ENCODE results near the gene RBM20.
"Not testable (repeated sequence)": the region's sequence is repeated elsewhere in the genome, so short reads cannot be mapped to it uniquely, and the experiment has no call there.

The RBM20 gene

GRCh38 chr10:110625951-110626855, 17.9 kb upstream of the RBM20 start:
- DNase-seq = no peak

GRCh38 chr10:110628161-110628560, 16.0 kb upstream of the RBM20 start:
- DNase-seq = no peak

GRCh38 chr10:110629680-110630191, 14.4 kb upstream of the RBM20 start:
- DNase-seq = no peak

- no peak for DNase-seq
Observed at GRCh38 chr10:110631934-110632333, 12.2 kb upstream of the RBM20 start.

DNA sequence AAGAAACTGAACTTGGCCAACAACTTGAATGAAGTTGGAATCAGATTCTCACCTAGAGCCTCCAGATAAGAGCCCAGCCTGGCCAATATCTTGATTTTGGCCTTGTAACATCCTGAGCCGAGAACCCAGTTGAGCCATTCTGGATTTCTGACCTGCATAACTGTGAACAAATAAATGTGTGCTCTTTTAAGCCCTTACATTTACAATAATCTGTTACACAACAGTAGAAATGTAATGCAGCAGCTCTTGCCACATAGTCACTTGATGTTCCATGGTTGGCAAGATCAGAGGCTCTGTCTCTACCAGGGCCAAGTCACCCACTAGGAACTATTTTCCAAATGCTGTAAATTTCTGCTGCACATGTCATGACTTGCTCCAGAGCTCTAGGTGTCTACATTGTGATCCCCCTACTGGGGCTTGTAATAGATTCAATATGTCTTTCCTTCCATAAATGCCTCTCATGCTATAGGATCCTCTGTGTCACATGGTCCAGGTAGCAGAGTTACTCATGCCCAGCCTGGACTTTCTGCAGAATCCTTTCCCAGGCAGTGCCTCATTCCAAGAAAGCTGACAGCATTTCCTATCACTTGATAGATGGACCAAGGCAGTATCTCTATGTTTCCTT, 11.4 kb upstream of the RBM20 start:
- no peak for DNase-seq

- DNase-seq = no peak
Observed at GRCh38 chr10:110634527-110635209, 9.5 kb upstream of the RBM20 start.

- DNase-seq = no peak
Observed at GRCh38 chr10:110636572-110636931, 7.6 kb upstream of the RBM20 start.

GRCh38 chr10:110636932-110637557, 7.1 kb upstream of the RBM20 start:
- no peak for DNase-seq

- DNase-seq = no peak
Observed at GRCh38 chr10:110637558-110638053, 6.5 kb upstream of the RBM20 start.

DNA sequence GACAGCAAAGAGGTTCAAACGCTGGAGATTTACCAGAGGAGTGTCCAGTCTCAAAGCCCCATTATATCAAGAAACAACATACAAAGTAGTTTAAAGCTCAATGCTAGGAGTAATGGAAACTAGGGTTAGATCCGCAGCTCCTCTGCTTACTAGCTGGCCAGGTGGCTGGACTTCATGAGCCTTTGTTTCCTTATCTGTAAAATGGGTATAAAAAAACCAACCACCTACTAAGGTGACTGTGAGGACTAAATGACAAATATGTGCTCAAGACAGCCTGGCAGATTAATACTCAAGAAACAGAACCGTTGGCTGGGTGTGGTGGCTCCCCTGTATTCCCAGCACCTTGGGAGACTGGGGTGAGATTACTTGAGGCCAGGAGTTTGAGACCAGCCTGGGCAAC, 5.8 kb upstream of the RBM20 start:
- DNase-seq = no peak

GRCh38 chr10:110639046-110639445, 5.1 kb upstream of the RBM20 start:
- DNase-seq = not testable (repeated sequence)

- DNase-seq = not testable (repeated sequence)
Observed at GRCh38 chr10:110639858-110640257, 4.3 kb upstream of the RBM20 start.

- no peak for DNase-seq
Observed at GRCh38 chr10:110641256-110641655, 2.9 kb upstream of the RBM20 start.

DNA sequence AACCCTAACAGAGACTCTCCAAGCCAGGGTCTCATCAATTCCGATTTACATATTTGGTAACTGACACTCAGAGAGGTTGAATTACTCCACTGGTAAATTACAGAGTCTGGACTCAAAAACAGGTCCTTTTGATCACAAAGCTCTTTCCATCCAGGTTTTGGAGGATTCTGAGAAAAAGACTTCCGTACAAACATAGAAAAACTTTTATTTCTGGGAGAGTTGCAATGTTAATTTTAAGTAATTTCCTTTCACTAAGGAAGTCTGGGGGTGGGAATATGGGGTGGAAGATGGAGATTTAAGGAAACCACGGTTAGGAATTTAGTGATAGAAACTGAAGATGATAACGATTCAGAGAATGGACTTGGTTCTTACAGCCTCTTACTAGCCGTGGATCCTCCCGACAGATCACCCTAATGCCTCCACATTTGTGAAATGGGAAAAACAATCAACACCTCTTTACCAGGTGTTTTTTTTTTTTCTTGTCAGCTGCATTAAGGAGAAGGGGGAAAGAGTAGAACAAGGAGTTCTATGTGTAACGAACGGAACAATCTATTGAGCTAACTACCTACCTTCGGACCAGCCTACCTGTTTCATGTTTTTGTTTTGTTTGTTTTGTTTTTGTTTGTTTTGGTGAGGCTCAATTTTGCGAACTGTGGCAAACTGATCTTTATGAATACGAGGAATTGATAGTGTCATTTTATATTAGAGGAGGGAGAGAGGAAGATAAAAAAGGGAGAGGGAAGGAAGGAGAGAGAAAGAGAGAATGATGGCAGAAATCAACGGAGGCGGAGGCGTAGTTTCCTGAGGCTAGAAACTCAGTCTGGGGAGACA, 1.7 kb upstream of the RBM20 start:
- DNase-seq = no peak

GRCh38 chr10:110643035-110643652, 992 bp upstream of the RBM20 start:
- DNase-seq = no peak

GRCh38 chr10:110644598-110645462, 694 bp downstream of the RBM20 start:
- DNase-seq = no peak

- no peak for DNase-seq
Observed at GRCh38 chr10:110646417-110647135, 2.4 kb downstream of the RBM20 start.

GRCh38 chr10:110647136-110647430, 2.9 kb downstream of the RBM20 start:
- no peak for DNase-seq

- no peak for DNase-seq
Observed at GRCh38 chr10:110648692-110649346, 4.7 kb downstream of the RBM20 start.

All from 8988T (cell line).